Measurements from ENCODE around the gene ANGPTL2.

Gene ANGPTL2

DNA sequence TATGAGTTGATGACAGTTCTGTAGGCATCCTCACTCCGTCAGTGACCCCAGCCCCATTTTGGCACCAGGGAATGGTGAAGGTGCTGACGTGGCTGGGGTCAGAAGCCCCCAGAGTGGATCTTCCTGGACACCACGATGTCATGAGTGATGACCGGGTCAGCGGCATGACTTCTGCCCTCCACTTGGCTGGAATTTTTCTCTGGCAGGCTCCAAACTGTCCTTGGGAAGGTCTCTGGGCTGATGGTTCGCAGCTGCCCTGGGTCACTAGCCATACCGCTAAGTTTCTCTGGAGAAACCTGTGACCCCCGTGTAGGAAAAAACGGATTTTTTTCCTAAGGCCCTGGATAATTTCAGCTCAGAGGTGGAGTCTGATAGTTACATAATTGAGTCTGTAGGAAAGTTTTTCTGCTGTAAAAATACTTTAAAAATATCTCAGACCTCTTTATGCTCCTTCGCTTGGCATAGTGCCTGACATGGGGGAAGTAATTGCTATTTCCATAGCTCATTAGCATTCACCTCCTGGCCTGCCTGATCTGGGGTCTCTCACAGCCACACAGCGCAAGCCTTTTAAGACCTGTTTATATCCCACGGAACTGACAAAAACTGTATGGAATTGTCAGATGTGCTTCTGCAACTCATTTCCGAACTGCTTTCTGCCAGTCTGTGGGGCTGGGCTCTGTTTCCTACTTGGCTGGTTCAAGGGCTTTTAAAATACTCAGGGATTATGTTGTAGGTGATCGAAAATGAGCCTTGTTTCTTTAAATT lies 69.2 kb downstream of the ANGPTL2 start:
- Histone ChIP-seq H3K9me3 (ENCODE audit: control insufficient read depth, insufficient read depth, low read depth, low read length) (no peaks in the 10 kb centered on the region), H3K27ac (ENCODE audit: low read depth, low read length) (no peak overlapping the region), H3K4me1 (ENCODE audit: control insufficient read depth, insufficient read depth, low read length) (no peaks in the 10 kb centered on the region), H3K27me3 (ENCODE audit: control insufficient read depth, insufficient read depth, low read length) (no peaks in the 10 kb centered on the region), H3K36me3 (ENCODE audit: control insufficient read depth, insufficient read depth, low read length) (no peaks in the 10 kb centered on the region), H3K4me3 (ENCODE audit: low read depth, low read length) (no peak overlapping the region), H3K9ac (ENCODE audit: low read length) (no peak overlapping the region)

DNA sequence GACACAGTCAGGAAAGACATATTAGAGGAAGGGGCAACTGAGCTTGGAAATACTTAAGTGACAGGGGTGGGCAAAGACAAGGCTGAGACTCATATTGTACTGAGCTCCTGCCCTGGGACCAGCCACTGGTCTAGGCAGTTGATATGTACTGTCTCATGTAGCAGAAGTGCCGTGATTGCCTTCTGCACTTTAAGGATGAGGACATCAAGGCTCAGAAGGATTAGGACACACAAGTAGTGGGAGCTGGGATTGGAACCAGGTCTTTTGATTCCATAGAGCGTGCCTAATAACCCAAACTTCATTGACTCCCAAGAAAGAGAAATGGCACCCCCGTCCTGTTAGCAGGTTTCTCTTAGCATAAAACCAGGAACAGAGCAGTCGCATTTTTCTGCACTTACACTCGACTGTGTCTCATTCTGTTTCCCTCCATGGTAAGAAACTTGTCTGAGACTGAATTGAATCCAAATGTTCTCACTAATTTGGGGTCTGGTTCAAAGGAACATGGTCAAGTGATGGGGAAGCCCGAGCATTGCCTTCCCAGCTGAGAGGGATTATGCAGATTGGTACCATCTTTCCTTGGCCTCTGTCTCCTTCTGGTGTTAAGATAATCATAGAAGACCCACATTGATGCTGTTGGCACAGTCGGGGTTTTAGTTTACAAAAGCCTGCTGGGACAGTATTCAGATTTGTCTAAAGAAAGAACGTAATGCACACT lies 70.4 kb downstream of the ANGPTL2 start:
- Histone ChIP-seq H3K4me1 (ENCODE audit: control insufficient read depth, insufficient read depth, low read length) (no peaks in the 10 kb centered on the region), H3K9me3 (ENCODE audit: control insufficient read depth, insufficient read depth, low read depth, low read length) (no peaks in the 10 kb centered on the region), H3K27me3 (ENCODE audit: control insufficient read depth, insufficient read depth, low read length) (no peaks in the 10 kb centered on the region), H3K4me3 (ENCODE audit: low read depth, low read length) (no peak overlapping the region), H3K36me3 (ENCODE audit: control insufficient read depth, insufficient read depth, low read length) (no peaks in the 10 kb centered on the region), H3K9ac (ENCODE audit: low read length) (no peak overlapping the region), H3K27ac (ENCODE audit: low read depth, low read length) (no peak overlapping the region)

DNA sequence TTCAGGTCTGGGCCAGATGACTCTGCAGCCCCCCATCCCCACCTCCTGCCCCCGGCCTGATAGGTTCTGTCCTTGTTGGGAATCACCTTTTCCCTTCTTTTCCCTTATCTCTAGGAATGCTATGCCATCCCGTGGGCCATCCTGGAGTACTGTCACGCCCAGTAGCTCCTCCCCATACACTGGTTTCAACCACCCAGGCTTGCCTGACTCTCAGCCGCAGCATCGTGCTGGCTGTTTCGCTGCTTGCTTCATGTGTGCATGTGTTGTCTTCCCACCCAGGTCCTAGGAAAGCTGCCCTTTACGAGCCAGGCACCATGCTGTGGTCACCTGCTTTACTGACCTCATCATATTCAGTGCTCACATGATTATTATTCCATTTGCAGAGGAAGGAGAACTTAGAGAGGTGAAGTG lies 71.8 kb downstream of the ANGPTL2 start:
- Histone ChIP-seq H3K9ac (ENCODE audit: low read length) (no peak overlapping the region), H3K27me3 (ENCODE audit: control insufficient read depth, insufficient read depth, low read length) (no peaks in the 10 kb centered on the region), H3K4me3 (ENCODE audit: low read depth, low read length) (no peak overlapping the region), H3K27ac (ENCODE audit: low read depth, low read length) (no peak overlapping the region), H3K4me1 (ENCODE audit: control insufficient read depth, insufficient read depth, low read length) (no peaks in the 10 kb centered on the region), H3K36me3 (ENCODE audit: control insufficient read depth, insufficient read depth, low read length) (no peaks in the 10 kb centered on the region), H3K9me3 (ENCODE audit: control insufficient read depth, insufficient read depth, low read depth, low read length) (no peaks in the 10 kb centered on the region)

DNA sequence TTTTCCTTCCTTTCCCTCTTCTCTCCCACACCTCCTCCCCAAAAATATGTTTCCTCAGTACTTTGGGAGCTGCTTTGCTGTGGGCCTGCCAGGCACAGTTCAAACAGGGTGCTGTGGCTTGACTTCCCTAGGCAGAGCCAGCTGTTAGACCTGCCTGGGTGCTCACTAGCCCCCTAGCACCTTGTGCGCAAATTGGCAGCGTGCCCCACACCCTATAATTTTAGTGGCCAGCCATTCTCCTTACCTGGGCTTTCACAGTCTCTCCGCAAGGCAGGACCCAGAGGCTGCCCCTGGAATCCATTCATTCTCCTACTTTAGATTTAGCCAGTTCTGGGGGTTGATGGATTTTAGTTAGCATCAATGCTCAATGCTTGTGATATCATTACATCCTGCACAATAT lies 72.3 kb downstream of the ANGPTL2 start:
- Histone ChIP-seq H3K9ac (ENCODE audit: low read length) (no peak overlapping the region), H3K9me3 (ENCODE audit: control insufficient read depth, insufficient read depth, low read depth, low read length) (no peaks in the 10 kb centered on the region), H3K4me1 (ENCODE audit: control insufficient read depth, insufficient read depth, low read length) (no peaks in the 10 kb centered on the region), H3K4me3 (ENCODE audit: low read depth, low read length) (no peak overlapping the region), H3K27me3 (ENCODE audit: control insufficient read depth, insufficient read depth, low read length) (no peaks in the 10 kb centered on the region), H3K27ac (ENCODE audit: low read depth, low read length) (no peak overlapping the region), H3K36me3 (ENCODE audit: control insufficient read depth, insufficient read depth, low read length) (no peaks in the 10 kb centered on the region)

DNA sequence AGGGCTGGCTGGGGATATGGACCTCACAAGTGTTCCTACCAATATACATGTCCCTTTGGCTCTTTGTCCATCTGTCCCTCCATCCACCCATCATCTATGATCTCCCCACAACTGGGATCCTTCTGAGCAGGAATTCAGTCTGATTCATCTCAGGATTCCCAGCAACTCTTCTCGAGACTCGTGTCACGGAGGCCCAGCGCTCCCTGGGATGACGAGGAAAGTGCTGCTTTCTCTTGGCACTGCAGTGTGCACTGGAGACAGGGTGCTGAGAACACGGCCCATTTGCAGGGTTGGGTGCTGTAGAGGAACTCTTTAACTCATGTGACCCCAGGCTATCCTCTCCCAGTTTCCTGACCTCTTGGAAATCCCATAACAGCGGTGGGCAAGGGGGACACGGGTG lies 72.9 kb downstream of the ANGPTL2 start:
- no peaks in the 10 kb centered on the region for H3K9me3 ChIP-seq (ENCODE audit: control insufficient read depth, insufficient read depth, low read depth, low read length)
- no peaks in the 10 kb centered on the region for H3K27me3 ChIP-seq (ENCODE audit: control insufficient read depth, insufficient read depth, low read length)
- no peak overlapping the region for H3K4me3 ChIP-seq (ENCODE audit: low read depth, low read length)
- no peaks in the 10 kb centered on the region for H3K36me3 ChIP-seq (ENCODE audit: control insufficient read depth, insufficient read depth, low read length)
- H3K9ac ChIP-seq (ENCODE audit: low read length): no peak overlapping the region
- no peak overlapping the region for H3K27ac ChIP-seq (ENCODE audit: low read depth, low read length)
- no peaks in the 10 kb centered on the region for H3K4me1 ChIP-seq (ENCODE audit: control insufficient read depth, insufficient read depth, low read length)

DNA sequence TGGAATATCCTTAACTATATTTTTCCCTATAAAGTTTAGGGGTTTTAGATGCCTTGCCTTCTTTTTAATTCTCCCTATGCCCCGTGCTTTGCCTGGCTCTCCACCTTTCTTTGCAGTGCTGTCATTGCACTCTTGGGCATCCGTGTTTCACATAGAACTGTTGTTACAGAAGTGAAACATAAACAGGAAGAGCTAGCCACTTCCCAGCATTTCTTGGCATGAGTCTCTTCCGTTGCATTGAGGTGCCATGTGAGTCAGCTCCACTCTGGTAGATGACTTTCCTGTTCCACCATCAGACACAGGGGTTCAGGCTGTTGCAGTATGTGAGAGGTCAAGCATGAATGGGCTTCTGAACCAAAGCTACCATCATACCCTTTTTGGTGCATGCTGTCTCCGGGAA lies 73.4 kb downstream of the ANGPTL2 start:
- Histone ChIP-seq H3K27me3 (ENCODE audit: control insufficient read depth, insufficient read depth, low read length) (no peaks in the 10 kb centered on the region), H3K4me1 (ENCODE audit: control insufficient read depth, insufficient read depth, low read length) (no peaks in the 10 kb centered on the region), H3K9ac (ENCODE audit: low read length) (no peak overlapping the region), H3K27ac (ENCODE audit: low read depth, low read length) (no peak overlapping the region), H3K36me3 (ENCODE audit: control insufficient read depth, insufficient read depth, low read length) (no peaks in the 10 kb centered on the region), H3K9me3 (ENCODE audit: control insufficient read depth, insufficient read depth, low read depth, low read length) (no peaks in the 10 kb centered on the region), H3K4me3 (ENCODE audit: low read depth, low read length) (no peak overlapping the region)

DNA sequence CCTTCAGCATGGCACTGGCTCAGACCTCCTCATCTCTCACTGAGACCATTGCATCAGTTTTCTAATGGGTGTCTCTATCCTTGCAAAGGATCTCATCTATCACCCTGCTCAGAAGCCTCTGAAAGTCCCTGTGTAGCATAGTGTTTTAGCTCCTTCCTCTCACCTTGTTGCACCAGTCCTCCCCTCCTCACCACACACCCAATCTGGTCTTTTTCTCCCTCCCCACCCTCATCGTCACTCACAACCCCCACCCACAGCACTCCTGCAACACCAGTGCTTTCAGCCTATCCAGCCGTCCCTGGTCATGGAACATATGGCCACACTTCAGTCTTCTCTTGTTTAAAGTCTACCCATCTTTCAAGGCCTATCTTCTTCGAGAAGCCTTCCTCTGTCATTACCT lies 74.5 kb downstream of the ANGPTL2 start:
- Histone ChIP-seq H3K4me1 (ENCODE audit: control insufficient read depth, insufficient read depth, low read length) (no peaks in the 10 kb centered on the region), H3K36me3 (ENCODE audit: control insufficient read depth, insufficient read depth, low read length) (no peaks in the 10 kb centered on the region), H3K27ac (ENCODE audit: low read depth, low read length) (no peak overlapping the region), H3K9ac (ENCODE audit: low read length) (no peak overlapping the region), H3K4me3 (ENCODE audit: low read depth, low read length) (no peak overlapping the region), H3K27me3 (ENCODE audit: control insufficient read depth, insufficient read depth, low read length) (no peaks in the 10 kb centered on the region), H3K9me3 (ENCODE audit: control insufficient read depth, insufficient read depth, low read depth, low read length) (no peaks in the 10 kb centered on the region)

DNA sequence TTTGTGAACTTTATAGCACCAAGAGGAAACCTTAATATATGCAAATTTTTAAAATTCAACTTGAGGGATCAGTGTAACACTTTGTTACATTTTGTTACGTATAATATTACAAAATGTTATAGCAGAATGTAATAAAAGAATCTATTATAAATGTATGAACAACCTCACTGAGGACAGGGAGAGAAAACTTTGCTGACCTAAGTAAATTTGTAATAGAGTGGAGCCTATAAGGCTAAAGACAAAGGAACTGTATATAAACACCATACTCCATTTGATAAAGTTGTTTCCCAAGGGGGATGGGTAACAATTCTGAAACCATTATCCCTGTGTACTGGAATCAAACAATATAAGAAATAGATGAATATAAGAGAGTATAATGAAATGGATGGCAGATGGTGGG lies 77.3 kb downstream of the ANGPTL2 start:
- H3K4me3 ChIP-seq (ENCODE audit: low read depth, low read length): no peak overlapping the region
- H3K9ac ChIP-seq (ENCODE audit: low read length): no peak overlapping the region
- no peaks in the 10 kb centered on the region for H3K36me3 ChIP-seq (ENCODE audit: control insufficient read depth, insufficient read depth, low read length)
- no peaks in the 10 kb centered on the region for H3K9me3 ChIP-seq (ENCODE audit: control insufficient read depth, insufficient read depth, low read depth, low read length)
- H3K27ac ChIP-seq (ENCODE audit: low read depth, low read length): no peak overlapping the region
- H3K27me3 ChIP-seq (ENCODE audit: control insufficient read depth, insufficient read depth, low read length): no peaks in the 10 kb centered on the region
- no peaks in the 10 kb centered on the region for H3K4me1 ChIP-seq (ENCODE audit: control insufficient read depth, insufficient read depth, low read length)

DNA sequence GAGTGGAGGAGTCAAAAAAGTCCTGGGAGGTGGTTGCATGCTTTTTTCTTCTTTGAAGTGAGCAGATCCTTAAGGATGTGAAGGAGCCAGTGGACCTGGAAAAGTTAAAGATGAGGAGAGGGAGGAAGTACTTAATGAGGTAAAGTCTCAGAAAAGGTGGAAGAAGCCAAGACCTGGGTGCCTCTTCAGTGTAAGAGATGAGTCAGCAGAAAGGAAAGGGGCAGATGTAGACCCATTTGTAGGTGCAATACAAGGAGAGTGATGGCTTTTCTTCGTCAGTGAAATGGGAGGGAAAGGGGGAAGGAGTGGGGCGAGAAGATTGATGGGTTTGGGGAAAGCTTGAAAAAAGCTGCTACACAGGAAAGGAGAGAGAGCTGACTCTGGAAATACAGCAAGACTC lies 82.9 kb downstream of the ANGPTL2 start:
- Histone ChIP-seq H3K27me3 (ENCODE audit: control insufficient read depth, insufficient read depth, low read length) (no peaks in the 10 kb centered on the region), H3K27ac (ENCODE audit: low read depth, low read length) (no peak overlapping the region), H3K4me1 (ENCODE audit: control insufficient read depth, insufficient read depth, low read length) (no peaks in the 10 kb centered on the region), H3K9me3 (ENCODE audit: control insufficient read depth, insufficient read depth, low read depth, low read length) (no peaks in the 10 kb centered on the region), H3K36me3 (ENCODE audit: control insufficient read depth, insufficient read depth, low read length) (no peaks in the 10 kb centered on the region), H3K9ac (ENCODE audit: low read length) (no peak overlapping the region), H3K4me3 (ENCODE audit: low read depth, low read length) (no peak overlapping the region)

DNA sequence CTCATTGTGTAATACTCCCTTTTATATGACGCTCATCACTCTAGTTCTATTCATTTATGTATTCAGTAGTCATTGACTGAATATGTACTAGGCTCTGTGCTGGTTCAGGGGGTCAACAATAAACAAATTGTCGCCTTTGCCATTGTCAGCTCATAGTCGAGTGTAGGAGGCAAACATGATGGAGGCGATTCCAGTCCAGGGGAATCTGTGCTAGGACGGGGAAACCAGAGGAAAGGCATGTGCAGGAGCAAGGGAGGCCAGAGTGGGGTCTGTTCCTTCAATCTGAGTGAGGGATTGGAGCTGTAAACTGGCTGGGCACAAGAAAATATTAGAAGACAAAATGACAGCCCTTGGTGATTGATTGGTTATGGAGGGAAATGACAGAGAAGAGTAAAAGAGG lies 83.9 kb downstream of the ANGPTL2 start:
- H3K9ac ChIP-seq (ENCODE audit: low read length): no peak overlapping the region
- H3K27ac ChIP-seq (ENCODE audit: low read depth, low read length): no peak overlapping the region
- H3K9me3 ChIP-seq (ENCODE audit: control insufficient read depth, insufficient read depth, low read depth, low read length): no peaks in the 10 kb centered on the region
- no peak overlapping the region for H3K4me3 ChIP-seq (ENCODE audit: low read depth, low read length)
- no peaks in the 10 kb centered on the region for H3K36me3 ChIP-seq (ENCODE audit: control insufficient read depth, insufficient read depth, low read length)
- H3K4me1 ChIP-seq (ENCODE audit: control insufficient read depth, insufficient read depth, low read length): no peaks in the 10 kb centered on the region
- H3K27me3 ChIP-seq (ENCODE audit: control insufficient read depth, insufficient read depth, low read length): no peaks in the 10 kb centered on the region

Data from HUES6 (cell line).